HepG2 (cell line): ENCODE results near the gene SLC19A3.

Experiments used
- ADNP ChIP-seq: sonication (generic); formaldehyde crosslinking; IDR thresholded peaks from 2 replicates; pipeline ENCODE4 v1.4.0; 2020; ENCODE audit warnings: missing genetic modification reagents
- CREB1 ChIP-seq, 2 experiments: fragments of 450-650 bp in 1 of 2; IDR thresholded peaks; 2 replicates each; pipeline ENCODE4 v1.6.1; 2016 to 2017; ENCODE audit warnings: control low read depth in 1 of 2, mild to moderate bottlenecking in 1 of 2, missing compliant biosample characterization in 1 of 2, missing genetic modification characterization in 1 of 2
- EZH2 ChIP-seq: conservative IDR thresholded peaks from 2 replicates; pipeline ENCODE4 v1.6.1; 2012; ENCODE audit warnings: mild to moderate bottlenecking, low read depth, low read length, moderate library complexity
- JUN ChIP-seq: sonication (generic); formaldehyde crosslinking; IDR thresholded peaks from 2 replicates; pipeline ENCODE4 v1.4.0; 2020; ENCODE audit warnings: mild to moderate bottlenecking, missing genetic modification reagents
- NFKB2 ChIP-seq: sonication (generic); formaldehyde crosslinking; IDR thresholded peaks from 2 replicates; pipeline ENCODE4 v1.4.0; 2020; ENCODE audit warnings: missing genetic modification reagents, borderline replicate concordance
- NR2C2 ChIP-seq: sonication (generic); formaldehyde crosslinking; IDR thresholded peaks from 2 replicates; pipeline ENCODE4 v1.4.0; 2020; ENCODE audit warnings: missing genetic modification reagents, mild to moderate bottlenecking, moderate library complexity, borderline replicate concordance
- PHF21A ChIP-seq: sonication (generic); formaldehyde crosslinking; IDR thresholded peaks from 2 replicates; pipeline ENCODE4 v1.5.0; 2020; ENCODE audit warnings: mild to moderate bottlenecking, missing genetic modification reagents
- TCF7L2 ChIP-seq: IDR thresholded peaks from 2 replicates; pipeline ENCODE4 v1.6.1; 2011; ENCODE audit warnings: mild to moderate bottlenecking, low read depth, low read length, moderate library complexity
- ZNF282 ChIP-seq: fragments of 450-650 bp; IDR thresholded peaks from 2 replicates; pipeline ENCODE4 v1.6.1; 2018; ENCODE audit not compliant: partially characterized antibody
- ZNF318 ChIP-seq: sonication (generic); formaldehyde crosslinking; IDR thresholded peaks from 2 replicates; pipeline ENCODE4 v1.4.0; 2020; ENCODE audit warnings: mild to moderate bottlenecking, missing genetic modification reagents
- ZNF335 ChIP-seq: sonication (generic); formaldehyde crosslinking; IDR thresholded peaks from 2 replicates; pipeline ENCODE4 v1.4.0; 2020; ENCODE audit warnings: missing genetic modification reagents

- no peak for TF ChIP-seq ZNF318 (CRISPR knock-in tag)
- no peak for TF ChIP-seq NR2C2 (CRISPR knock-in tag)
- TF ChIP-seq ZNF335 (CRISPR knock-in tag): no peak
- no peak for TF ChIP-seq ZNF282
- no peak for TF ChIP-seq PHF21A (CRISPR knock-in tag)
- TF ChIP-seq EZH2: no peak
- TF ChIP-seq NFKB2: no peak
- TF ChIP-seq ADNP: no peak
- TF ChIP-seq TCF7L2: no peak
- no peak for TF ChIP-seq CREB1 (IDR thresholded peaks at IDR 0.05)
- TF ChIP-seq CREB1 (CRISPR knock-in tag; IDR thresholded peaks at IDR 0.05): no peak
- no peak for TF ChIP-seq JUN (CRISPR knock-in tag)
These were observed 10.2 kb upstream of the SLC19A3 start, which contains the start of gene SCYGR7 for GRCh38 chr2:227728035-227728434.
